Kidney epithelial cell (primary cell): ENCODE data around the gene MTMR3. TPM values are rescaled to one million over a fixed set of nuclear protein-coding genes. Genes with fewer than 3 reads are reported as not detected.

ENCODE experiments used
- DNase-seq: peaks from one replicate; pipeline ENCODE4 v3.0.0-alpha.2; 2010; ENCODE audit warnings: low read depth
- H3K27me3 ChIP-seq: 2 replicates; pipeline ENCODE4 v1.6.0; 2011; ENCODE audit warnings: low read length; ENCODE audit not compliant: control insufficient read depth, insufficient read depth
- H3K36me3 ChIP-seq: 2 replicates; pipeline ENCODE4 v1.5.1; 2011; ENCODE audit warnings: low read length; ENCODE audit not compliant: control insufficient read depth, insufficient read depth
- H3K4me3 ChIP-seq: 2 replicates; pipeline ENCODE4 v1.5.1; 2011; ENCODE audit warnings: low read depth, mild to moderate bottlenecking, control low read depth, low read length
- total RNA-seq: library from RNA; depleted of rRNA; stranded (reverse); fragments of >200 nt; gene quantifications from 2 replicates; pipeline ENCODE4 v1.2.3, GENCODE V29; 2015
- TF ChIP-seq, protein P1 (sequence below): IDR thresholded peaks from 2 replicates; pipeline ENCODE4 v1.5.1; 2011; ENCODE audit warnings: mild to moderate bottlenecking, moderate library complexity, low read length, control low read depth, inconsistent platforms; ENCODE audit not compliant: insufficient read depth, poor library complexity, severe bottlenecking

The MTMR3 gene
- total RNA-seq, 1 donor from 2014 or later: 31.9 TPM

- DNase-seq: no peak
- no peaks in the 10 kb centered on the region for H3K36me3 ChIP-seq
- TF ChIP-seq, protein P1, sequence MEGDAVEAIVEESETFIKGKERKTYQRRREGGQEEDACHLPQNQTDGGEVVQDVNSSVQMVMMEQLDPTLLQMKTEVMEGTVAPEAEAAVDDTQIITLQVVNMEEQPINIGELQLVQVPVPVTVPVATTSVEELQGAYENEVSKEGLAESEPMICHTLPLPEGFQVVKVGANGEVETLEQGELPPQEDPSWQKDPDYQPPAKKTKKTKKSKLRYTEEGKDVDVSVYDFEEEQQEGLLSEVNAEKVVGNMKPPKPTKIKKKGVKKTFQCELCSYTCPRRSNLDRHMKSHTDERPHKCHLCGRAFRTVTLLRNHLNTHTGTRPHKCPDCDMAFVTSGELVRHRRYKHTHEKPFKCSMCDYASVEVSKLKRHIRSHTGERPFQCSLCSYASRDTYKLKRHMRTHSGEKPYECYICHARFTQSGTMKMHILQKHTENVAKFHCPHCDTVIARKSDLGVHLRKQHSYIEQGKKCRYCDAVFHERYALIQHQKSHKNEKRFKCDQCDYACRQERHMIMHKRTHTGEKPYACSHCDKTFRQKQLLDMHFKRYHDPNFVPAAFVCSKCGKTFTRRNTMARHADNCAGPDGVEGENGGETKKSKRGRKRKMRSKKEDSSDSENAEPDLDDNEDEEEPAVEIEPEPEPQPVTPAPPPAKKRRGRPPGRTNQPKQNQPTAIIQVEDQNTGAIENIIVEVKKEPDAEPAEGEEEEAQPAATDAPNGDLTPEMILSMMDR: no peak
Measured at GRCh38 chr22:29975494-29975893, 92.5 kb downstream of the MTMR3 start.

GRCh38 chr22:29977107-29977506, 94.1 kb downstream of the MTMR3 start:
- H3K27me3 ChIP-seq: no peaks in the 10 kb centered on the region
- DNase-seq: no peak
- no peaks in the 10 kb centered on the region for H3K36me3 ChIP-seq
- H3K4me3 ChIP-seq: no peak overlapping the region
- TF ChIP-seq, protein P1: no peak

More at GRCh38 chr22:29975494-29975893, 92.5 kb downstream of the MTMR3 start:
- Histone ChIP-seq H3K4me3 (no peak overlapping the region), H3K27me3 (no peaks in the 10 kb centered on the region)

- no peak for DNase-seq
- no peaks in the 10 kb centered on the region for H3K27me3 ChIP-seq
- TF ChIP-seq, protein P1: no peak
- no peaks in the 10 kb centered on the region for H3K36me3 ChIP-seq
- no peak overlapping the region for H3K4me3 ChIP-seq
Measured at GRCh38 chr22:29979777-29980321, 96.9 kb downstream of the MTMR3 start.

DNA sequence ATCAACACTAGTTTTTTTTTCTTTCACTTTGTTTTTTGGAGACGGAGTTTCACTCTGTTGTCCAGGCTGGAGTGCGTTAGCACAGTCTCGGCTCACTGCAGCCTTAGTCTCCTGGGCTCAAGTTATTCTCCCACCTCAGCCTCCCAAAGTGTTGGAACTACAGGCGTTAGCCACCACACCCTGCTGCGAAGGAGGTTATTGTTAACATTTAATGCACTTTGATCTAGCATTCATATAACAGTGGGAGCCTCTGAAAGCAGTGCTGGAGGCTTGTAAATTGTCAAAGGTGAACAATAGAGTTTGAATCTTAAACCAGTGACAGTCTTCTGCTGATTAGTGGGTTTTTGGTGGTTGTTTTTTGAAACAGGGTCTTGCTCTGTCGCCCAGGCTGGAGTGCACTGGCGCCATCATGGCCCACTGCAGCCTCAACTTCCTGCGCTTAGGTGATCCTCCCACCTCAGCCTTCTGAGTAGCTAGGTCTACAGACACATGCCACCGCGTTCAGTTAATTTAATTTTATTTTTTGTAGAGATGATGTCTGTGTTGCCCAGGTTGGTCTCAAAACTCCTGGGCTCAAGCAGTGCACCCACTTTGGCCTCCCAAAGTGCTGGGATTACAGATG, 100.4 kb downstream of the MTMR3 start:
- Histone ChIP-seq H3K27me3 (no peaks in the 10 kb centered on the region), H3K4me3 (no peak overlapping the region), H3K36me3 (no peaks in the 10 kb centered on the region)
- TF ChIP-seq, protein P1: no peak
- DNase-seq: no peak

GRCh38 chr22:29985912-29986311, 102.9 kb downstream of the MTMR3 start:
- no peaks in the 10 kb centered on the region for H3K36me3 ChIP-seq
- no peaks in the 10 kb centered on the region for H3K27me3 ChIP-seq
- TF ChIP-seq, protein P1: no peak
- no peak for DNase-seq
- no peak overlapping the region for H3K4me3 ChIP-seq

- H3K36me3 ChIP-seq: no peaks in the 10 kb centered on the region
Measured at GRCh38 chr22:29987137-29987536, 104.2 kb downstream of the MTMR3 start.

More at GRCh38 chr22:29987137-29987536, 104.2 kb downstream of the MTMR3 start:
- no peak for DNase-seq
- Histone ChIP-seq H3K4me3 (no peak overlapping the region), H3K27me3 (no peaks in the 10 kb centered on the region)
- TF ChIP-seq, protein P1: no peak
